Keratinocyte (primary cell): ENCODE measurements around the gene CEP78.

Experiments
- CTCF ChIP-seq, 3 experiments: IDR thresholded peaks in 1 of 3; conservative IDR thresholded peaks in 1 of 3; optimal IDR thresholded peaks in 1 of 3; 2 replicates in 2 of 3; 3 replicates in 1 of 3; pipeline versions ENCODE3 to v1.5.1; 2011; ENCODE audit warnings: low read length in 3 of 3, mild to moderate bottlenecking in 3 of 3, moderate library complexity in 2 of 3, control low read depth in 1 of 3, inconsistent platforms in 1 of 3; ENCODE audit not compliant: insufficient read depth in 2 of 3; ENCODE audit errors: extremely low read depth in 1 of 3
- EZH2 ChIP-seq: IDR thresholded peaks from one replicate; pipeline ENCODE4 v1.6.1; 2012; ENCODE audit warnings: inconsistent platforms, mild to moderate bottlenecking, low read length, moderate library complexity

GRCh38 chr9:78309066-78309465 lies 73.2 kb downstream of the CEP78 start:
- no peak for TF ChIP-seq CTCF (optimal IDR thresholded peaks at IDR 0.05 in 1 of 3, IDR thresholded peaks at IDR 0.05 in 1 of 3, conservative IDR thresholded peaks at IDR 0.05 in 1 of 3; ENCODE audit: extremely low read depth in 1 of 3, insufficient read depth in 2 of 3, low read length in 3 of 3)
- no peak for TF ChIP-seq EZH2
